Measurements from ENCODE around the gene RSPH1.
A peak's percentile ranks its signal among the peaks of the same experiment; 100 is the strongest.

The RSPH1 gene

GRCh38 chr21:42532466-42533181, 36.6 kb upstream of the RSPH1 start:
- peak; percentile 73 for DNase-seq (ENCODE audit: low spot score)

- DNase-seq (ENCODE audit: low spot score) = no peak
These were observed 35.7 kb upstream of the RSPH1 start for GRCh38 chr21:42531771-42532170.

GRCh38 chr21:42530167-42530518, 34.1 kb upstream of the RSPH1 start:
- no peak for DNase-seq (ENCODE audit: low spot score)

- DNase-seq (ENCODE audit: low spot score) = no peak
These were observed 31.6 kb upstream of the RSPH1 start for GRCh38 chr21:42527489-42528158.

GRCh38 chr21:42527127-42527488, 31.1 kb upstream of the RSPH1 start:
- DNase-seq (ENCODE audit: low spot score) = no peak

- no peak for DNase-seq (ENCODE audit: low spot score)
These were observed 30.3 kb upstream of the RSPH1 start for GRCh38 chr21:42526379-42526727.

GRCh38 chr21:42525676-42526378, 29.8 kb upstream of the RSPH1 start:
- no peak for DNase-seq (ENCODE audit: low spot score)

- no peak for DNase-seq (ENCODE audit: low spot score)
These were observed 29.1 kb upstream of the RSPH1 start for GRCh38 chr21:42525029-42525581.

- DNase-seq (ENCODE audit: low spot score) = no peak
These were observed 28.5 kb upstream of the RSPH1 start for GRCh38 chr21:42524341-42525028.

GRCh38 chr21:42523941-42524340, 27.9 kb upstream of the RSPH1 start:
- no peak for DNase-seq (ENCODE audit: low spot score)

GRCh38 chr21:42523211-42523610, 27.2 kb upstream of the RSPH1 start:
- DNase-seq (ENCODE audit: low spot score) = no peak

GRCh38 chr21:42522771-42523170, 26.7 kb upstream of the RSPH1 start:
- no peak for DNase-seq (ENCODE audit: low spot score)

GRCh38 chr21:42522271-42522670, 26.2 kb upstream of the RSPH1 start:
- no peak for DNase-seq (ENCODE audit: low spot score)

GRCh38 chr21:42521805-42522204, 25.8 kb upstream of the RSPH1 start:
- no peak for DNase-seq (ENCODE audit: low spot score)

- DNase-seq (ENCODE audit: low spot score) = no peak
These were observed 25.4 kb upstream of the RSPH1 start for GRCh38 chr21:42521384-42521783.

- no peak for DNase-seq (ENCODE audit: low spot score)
These were observed 24.7 kb upstream of the RSPH1 start for GRCh38 chr21:42520628-42521253.

GRCh38 chr21:42518626-42519025, 22.6 kb upstream of the RSPH1 start:
- no peak for DNase-seq (ENCODE audit: low spot score)

- DNase-seq (ENCODE audit: low spot score) = no peak
These were observed 22.2 kb upstream of the RSPH1 start for GRCh38 chr21:42518215-42518614.

GRCh38 chr21:42515708-42516502, 19.9 kb upstream of the RSPH1 start:
- no peak for DNase-seq (ENCODE audit: low spot score)

- no peak for DNase-seq (ENCODE audit: low spot score)
These were observed 18.8 kb upstream of the RSPH1 start for GRCh38 chr21:42514883-42515228.
